Transverse colon (tissue), 4 donors: Measurements from ENCODE around the gene ZNF366. TPM values are rescaled to one million over a fixed set of nuclear protein-coding genes. Genes with fewer than 3 reads are reported as not detected.

Experiments
- DNase-seq: peaks from one replicate; pipeline ENCODE4 v3.0.0-alpha.2; 2019
- H3K27ac ChIP-seq, 4 donors: fragments of 200-600 bp; sonication (generic); 2 replicates each; pipeline ENCODE4 v1.5.1; 2016 to 2018; ENCODE audit warnings: inconsistent platforms in 4 of 4
- H3K27me3 ChIP-seq: fragments of 200-600 bp; sonication (generic); 2 replicates; pipeline ENCODE4 v1.5.1; 2017; ENCODE audit warnings: inconsistent platforms
- H3K36me3 ChIP-seq, 4 donors: fragments of 200-600 bp; sonication (generic); 2 replicates each; pipeline ENCODE4 v1.5.1; 2017 to 2019; ENCODE audit warnings: inconsistent platforms in 4 of 4
- H3K4me1 ChIP-seq, 4 donors: fragments of 200-600 bp; sonication (generic); 2 replicates each; pipeline ENCODE4 v1.5.1; 2017 to 2020; ENCODE audit warnings: inconsistent platforms in 4 of 4
- H3K4me3 ChIP-seq, 4 donors: fragments of 200-600 bp; sonication (generic); 1 replicate in 1 of 4; 2 replicates in 3 of 4; pipeline versions ENCODE4 v1.5.1 to v1.6.1; 2017 to 2019; ENCODE audit warnings: inconsistent platforms in 4 of 4
- H3K9me3 ChIP-seq, 2 donors: fragments of 200-600 bp; sonication (generic); 2 replicates each; pipeline ENCODE4 v1.5.1; 2017 to 2019; ENCODE audit warnings: inconsistent platforms in 2 of 2
- EP300 ChIP-seq: sonication (generic); formaldehyde crosslinking; IDR thresholded peaks from one replicate; pipeline ENCODE4 v1.6.1; 2017; ENCODE audit warnings: antibody characterized with exemption, low read depth
- POLR2A ChIP-seq: fragments of 450-650 bp; IDR thresholded peaks from one replicate; pipeline ENCODE4 v1.6.1; 2016; ENCODE audit warnings: antibody characterized with exemption, mild to moderate bottlenecking, moderate library complexity
- POLR2AphosphoS5 ChIP-seq, 3 donors: sonication (generic); formaldehyde crosslinking; IDR thresholded peaks; one replicate each; pipeline ENCODE4 v1.6.1; 2016; ENCODE audit warnings: antibody characterized with exemption in 3 of 3
- WGBS, 2 donors: methylation state at CpG; one replicate each; pipeline ENCODE4 v1.1.5; 2018; ENCODE audit warnings: low coverage in 1 of 2; 5-methylcytosine and 5-hydroxymethylcytosine counted together
- in situ Hi-C, 4 donors: fragments of 200-750 bp; cut with MboI; loops; one replicate each; pipeline versions ENCODE4 v1.15.0 to v1.15.1; 2017; ENCODE audit warnings: low sequenced_read_pairs in 3 of 4, low pct_ligation_motif_present in 1 of 4, low pct_unique_long_range_greater_than_20kb in 1 of 4
- intact Hi-C: fragments of 100-400 bp; cut with DNase I; formaldehyde crosslinking; loops from one replicate; pipeline ENCODE4 v1.15.1; 2023; ENCODE audit warnings: low total_unique reads
- total RNA-seq, 4 donors: library from RNA; depleted of rRNA; stranded (reverse); fragments of >200 nt; gene quantifications; one replicate each; pipeline ENCODE4 v1.1.0, GENCODE V29; 2016
- TF ChIP-seq, protein P1 (sequence below), 5 experiments: fragments of 200-600 bp in 3 of 5; fragments of 450-650 bp in 2 of 5; sonication (generic) in 3 of 5; IDR thresholded peaks; 1 replicate in 2 of 5; 2 replicates in 3 of 5; pipeline ENCODE4 v1.5.1; 2016 to 2017; ENCODE audit warnings: antibody characterized with exemption in 5 of 5, inconsistent platforms in 3 of 5, mild to moderate bottlenecking in 2 of 5, moderate library complexity in 1 of 5

Gene ZNF366
- total RNA-seq, 4 donors from 2014 or later: 0.40 to 1.4 (median 0.72) TPM

DNA sequence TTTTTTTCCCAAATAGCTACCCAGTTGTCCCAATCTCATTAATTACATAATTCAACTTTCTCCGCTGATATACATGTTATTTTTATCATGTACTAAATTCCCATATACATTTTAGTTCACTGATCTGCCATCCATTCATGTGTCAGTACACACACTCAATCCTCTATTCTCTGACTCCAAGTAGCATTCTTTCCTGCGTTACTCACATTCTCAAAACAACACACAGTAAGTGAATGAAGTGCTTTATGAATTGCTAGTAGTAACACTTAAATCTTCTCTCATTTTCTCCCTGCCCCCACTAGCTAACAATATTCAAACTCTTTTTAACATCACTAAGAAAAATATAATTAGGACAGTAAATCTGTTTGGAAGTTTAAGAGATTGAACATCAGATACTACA is 8.9 kb downstream of the ZNF366 start:
- H3K4me1 ChIP-seq: peaks cover 0 to 12% (median 5%) of the 10 kb centered on the region in 4 donors
- no peaks in the 10 kb centered on the region for H3K36me3 ChIP-seq
- intact Hi-C loops: no loop called here
- no peaks in the 10 kb centered on the region for H3K9me3 ChIP-seq
- H3K27ac ChIP-seq: no peak overlapping the region
- in situ Hi-C loops: no loop called here
- WGBS, 2 donors: 31 to 66% methylated on average over 2 of the region's 2 CpGs
- H3K4me3 ChIP-seq: no peak overlapping the region
- TF ChIP-seq, protein P1, sequence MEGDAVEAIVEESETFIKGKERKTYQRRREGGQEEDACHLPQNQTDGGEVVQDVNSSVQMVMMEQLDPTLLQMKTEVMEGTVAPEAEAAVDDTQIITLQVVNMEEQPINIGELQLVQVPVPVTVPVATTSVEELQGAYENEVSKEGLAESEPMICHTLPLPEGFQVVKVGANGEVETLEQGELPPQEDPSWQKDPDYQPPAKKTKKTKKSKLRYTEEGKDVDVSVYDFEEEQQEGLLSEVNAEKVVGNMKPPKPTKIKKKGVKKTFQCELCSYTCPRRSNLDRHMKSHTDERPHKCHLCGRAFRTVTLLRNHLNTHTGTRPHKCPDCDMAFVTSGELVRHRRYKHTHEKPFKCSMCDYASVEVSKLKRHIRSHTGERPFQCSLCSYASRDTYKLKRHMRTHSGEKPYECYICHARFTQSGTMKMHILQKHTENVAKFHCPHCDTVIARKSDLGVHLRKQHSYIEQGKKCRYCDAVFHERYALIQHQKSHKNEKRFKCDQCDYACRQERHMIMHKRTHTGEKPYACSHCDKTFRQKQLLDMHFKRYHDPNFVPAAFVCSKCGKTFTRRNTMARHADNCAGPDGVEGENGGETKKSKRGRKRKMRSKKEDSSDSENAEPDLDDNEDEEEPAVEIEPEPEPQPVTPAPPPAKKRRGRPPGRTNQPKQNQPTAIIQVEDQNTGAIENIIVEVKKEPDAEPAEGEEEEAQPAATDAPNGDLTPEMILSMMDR (IDR thresholded peaks at IDR 0.05): no peak
- TF ChIP-seq POLR2AphosphoS5 (IDR thresholded peaks at IDR 0.05): no peak
- TF ChIP-seq EP300: no peak
- TF ChIP-seq POLR2A: no peak
- no peak for DNase-seq
- H3K27me3 ChIP-seq: no peaks in the 10 kb centered on the region

DNA sequence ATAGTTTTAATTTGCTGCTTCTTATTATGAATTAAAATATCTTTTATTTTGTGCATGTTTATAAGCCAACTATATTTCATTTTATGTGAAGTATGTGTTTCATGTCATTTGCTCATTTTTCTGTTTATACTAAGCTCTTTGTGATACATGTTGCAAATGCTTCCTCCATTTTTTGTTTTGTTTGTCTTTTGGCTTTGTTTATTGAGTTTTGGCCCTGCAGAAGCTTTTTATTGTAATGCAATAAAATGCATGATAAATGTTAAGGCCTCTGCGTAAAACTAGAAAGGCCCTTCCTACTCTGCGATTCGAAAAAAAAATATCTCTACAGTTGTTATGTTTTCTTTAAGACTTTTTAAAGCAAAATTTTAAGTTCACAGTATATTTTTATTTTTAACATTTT is 9.4 kb downstream of the ZNF366 start:
- H3K36me3 ChIP-seq: no peaks in the 10 kb centered on the region
- peaks cover 0 to 12% (median 5%) of the 10 kb centered on the region in 4 donors for H3K4me1 ChIP-seq
- TF ChIP-seq POLR2AphosphoS5 (IDR thresholded peaks at IDR 0.05) (no peak), POLR2A (no peak), EP300 (no peak)
- TF ChIP-seq, protein P1 (IDR thresholded peaks at IDR 0.05): no peak
- in situ Hi-C loops (no loop called here), intact Hi-C loops (no loop called here)
- no peak overlapping the region for H3K27ac ChIP-seq
- WGBS, 2 donors: 35 to 38% methylated on average over 3 of the region's 3 CpGs
- no peak overlapping the region for H3K4me3 ChIP-seq
- no peak for DNase-seq
- no peaks in the 10 kb centered on the region for H3K9me3 ChIP-seq
- no peaks in the 10 kb centered on the region for H3K27me3 ChIP-seq

DNA sequence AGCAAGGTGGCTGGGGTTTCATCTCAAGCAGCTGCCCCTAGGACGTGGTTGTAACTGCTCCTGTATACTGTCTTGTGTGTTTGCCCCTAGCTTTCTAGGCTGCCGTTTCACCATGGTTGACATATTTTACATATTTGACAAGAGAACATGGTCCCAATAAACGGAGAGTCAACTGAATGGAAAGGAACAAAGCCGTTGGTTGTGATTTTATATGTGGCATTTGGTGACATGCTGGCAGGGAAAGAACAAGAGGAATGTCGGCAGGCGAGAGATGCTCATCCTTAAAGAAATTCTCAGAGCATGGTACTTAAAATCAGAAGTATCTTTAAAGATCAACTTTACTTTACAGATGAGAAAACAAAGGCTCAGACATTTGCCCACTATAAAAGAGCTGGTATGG is 11.8 kb downstream of the ZNF366 start:
- H3K27ac ChIP-seq: no peak overlapping the region
- DNase-seq: no peak
- H3K4me3 ChIP-seq: no peak overlapping the region
- no peaks in the 10 kb centered on the region for H3K36me3 ChIP-seq
- no peaks in the 10 kb centered on the region for H3K9me3 ChIP-seq
- WGBS, 2 donors: 80 to 84% methylated on average over 4 to 6 of the region's 6 CpGs
- TF ChIP-seq POLR2AphosphoS5 (IDR thresholded peaks at IDR 0.05): no peak
- in situ Hi-C loops: no loop called here
- peaks cover 0 to 12% (median 5%) of the 10 kb centered on the region in 4 donors for H3K4me1 ChIP-seq
- no peaks in the 10 kb centered on the region for H3K27me3 ChIP-seq
- intact Hi-C loops: no loop called here

DNA sequence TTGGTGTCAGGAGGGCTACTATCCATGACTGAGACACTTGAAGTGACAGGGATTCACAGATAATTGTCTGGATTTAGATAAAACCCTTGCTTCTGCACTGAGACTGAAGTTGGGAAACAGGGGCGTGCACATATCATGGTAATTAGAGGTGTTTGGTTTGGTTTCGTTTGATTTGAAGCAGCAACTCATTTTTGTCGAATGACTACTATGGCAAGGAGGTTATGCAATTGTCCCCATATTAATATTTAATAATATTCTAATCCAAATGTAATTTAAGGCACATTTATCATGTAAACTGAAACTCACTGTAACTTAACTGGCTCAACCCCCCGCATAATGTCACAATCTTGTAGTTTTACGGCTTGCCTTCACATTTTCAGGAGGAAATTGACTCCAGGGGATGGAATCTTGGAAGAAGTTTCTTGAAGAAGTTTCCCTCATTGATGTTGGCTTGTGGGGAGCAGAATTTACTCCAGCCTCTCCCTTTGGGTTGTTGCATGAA is 12.5 kb downstream of the ZNF366 start:
- no peak for DNase-seq
- 63 to 67% methylated on average over 5 of the region's 5 CpGs for WGBS, 2 donors
- in situ Hi-C loops (no loop called here), intact Hi-C loops (no loop called here)
- no peaks in the 10 kb centered on the region for H3K27me3 ChIP-seq
- H3K9me3 ChIP-seq: no peaks in the 10 kb centered on the region
- H3K4me3 ChIP-seq: no peak overlapping the region
- TF ChIP-seq POLR2A (no peak), POLR2AphosphoS5 (IDR thresholded peaks at IDR 0.05) (no peak), EP300 (no peak)
- TF ChIP-seq, protein P1 (IDR thresholded peaks at IDR 0.05): no peak
- H3K27ac ChIP-seq: peak overlapping the region in 1 of 4 donors; percentile 32
- no peaks in the 10 kb centered on the region for H3K36me3 ChIP-seq
- H3K4me1 ChIP-seq: peaks cover 0 to 12% (median 5%) of the 10 kb centered on the region in 4 donors

DNA sequence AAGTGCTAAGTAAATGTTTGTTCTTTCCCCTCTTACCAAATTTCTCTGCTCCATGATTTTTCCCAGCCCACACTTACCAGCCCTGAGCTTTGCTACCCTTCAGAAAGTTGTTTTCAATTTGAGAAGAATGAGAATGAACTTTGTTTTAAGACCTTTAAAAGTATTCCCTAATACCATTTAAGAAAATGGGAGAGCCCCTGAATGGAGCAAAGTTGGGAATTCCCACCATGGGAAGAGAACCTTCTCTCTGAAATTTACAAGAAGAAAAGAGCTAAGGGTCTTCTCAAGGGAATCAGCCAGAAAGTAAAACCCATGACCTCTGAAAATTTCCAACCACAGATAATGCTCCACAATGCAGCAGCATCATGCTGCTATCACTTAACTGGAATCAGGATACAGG is 17.7 kb downstream of the ZNF366 start:
- in situ Hi-C loops (no loop called here), intact Hi-C loops (no loop called here)

More for the DNA sequence above, 17.7 kb downstream of the ZNF366 start:
- no peak for TF ChIP-seq POLR2A
- no peak for TF ChIP-seq POLR2AphosphoS5 (IDR thresholded peaks at IDR 0.05)
- TF ChIP-seq, protein P1 (IDR thresholded peaks at IDR 0.05): no peak
- TF ChIP-seq EP300: no peak
- Histone ChIP-seq H3K27ac (no peak overlapping the region), H3K36me3 (no peaks in the 10 kb centered on the region), H3K9me3 (no peaks in the 10 kb centered on the region), H3K4me3 (no peak overlapping the region), H3K4me1 (no peaks in the 10 kb centered on the region), H3K27me3 (no peaks in the 10 kb centered on the region)
- no peak for DNase-seq
